ENCODE data around the gene OR4C16. TPM values are rescaled to one million over a fixed set of nuclear protein-coding genes. Genes with fewer than 3 reads are reported as not detected.

Gene OR4C16
- total RNA-seq: not detected

GRCh38 chr11:55571828-55572227 is at the start of gene OR4C16:
TSS of gene OR4C16 (plus strand) at chr11:55572128. CDS start at chr11:55572128, 0 bp downstream.
- FAIRE-seq (no peak), DNase-seq (ENCODE audit: low spot score in 2 of 2) (no peak)

DNA sequence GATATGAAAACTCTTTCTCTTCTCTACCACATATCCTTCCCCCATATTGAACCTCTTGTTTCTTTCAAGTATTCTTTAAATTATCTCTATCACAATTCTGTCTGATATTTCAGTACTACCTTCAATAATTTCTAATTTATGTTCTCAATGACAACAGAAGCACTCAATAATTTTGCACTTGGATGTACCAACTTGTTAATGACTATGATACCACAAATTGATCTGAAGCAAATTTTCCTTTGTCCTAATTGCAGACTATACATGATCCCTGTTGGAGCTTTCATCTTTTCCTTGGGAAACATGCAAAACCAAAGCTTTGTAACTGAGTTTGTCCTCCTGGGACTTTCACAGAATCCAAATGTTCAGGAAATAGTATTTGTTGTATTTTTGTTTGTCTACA is 17.8 kb upstream of the OR4C16 start, which contains the start of gene OR4C15:
Gene OR4C15, plus strand, starts transcription at position 301 of the 400 bp plus-strand sequence. Its CDS starts 0 bp downstream, at position 301.
- no peak for FAIRE-seq
- DNase-seq (ENCODE audit: low spot score in 2 of 2): no peak

DNA sequence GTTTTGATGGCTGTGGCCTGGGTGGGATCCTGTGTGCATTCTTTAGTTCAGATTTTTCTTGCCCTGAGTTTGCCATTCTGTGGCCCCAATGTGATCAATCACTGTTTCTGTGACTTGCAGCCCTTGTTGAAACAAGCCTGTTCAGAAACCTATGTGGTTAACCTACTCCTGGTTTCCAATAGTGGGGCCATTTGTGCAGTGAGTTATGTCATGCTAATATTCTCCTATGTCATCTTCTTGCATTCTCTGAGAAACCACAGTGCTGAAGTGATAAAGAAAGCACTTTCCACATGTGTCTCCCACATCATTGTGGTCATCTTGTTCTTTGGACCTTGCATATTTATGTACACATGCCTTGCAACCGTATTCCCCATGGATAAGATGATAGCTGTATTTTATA is 620 bp downstream of the OR4C16 start:
- FAIRE-seq: no peak

DNA sequence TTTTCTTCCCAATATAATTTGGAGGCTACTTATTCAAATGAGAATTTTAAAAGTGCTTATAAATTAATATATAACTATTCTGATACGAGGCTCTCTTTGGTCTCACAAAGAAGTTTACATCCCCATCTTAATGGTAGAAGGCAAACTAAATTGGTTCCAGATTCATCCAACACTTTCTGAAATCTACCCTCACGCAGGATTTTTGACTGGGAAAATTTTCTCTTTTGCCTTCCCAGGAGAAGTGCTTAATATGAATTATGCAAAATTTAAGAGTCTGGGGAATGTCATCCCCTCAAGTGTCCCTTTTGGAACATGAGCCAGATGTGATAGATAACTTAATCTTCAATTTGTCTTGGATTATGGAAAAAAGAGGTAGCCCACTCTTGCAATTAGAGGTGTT is 35.6 kb downstream of the OR4C16 start, which contains the start of gene OR4C11:
Gene OR4C11, minus strand, starts transcription at position 101 of the 400 bp plus-strand sequence. CDS start 3,272 bp downstream, outside the sequence.
- DNase-seq (ENCODE audit: low spot score in 2 of 2) (no peak), FAIRE-seq (no peak)

More for the DNA sequence above, 620 bp downstream of the OR4C16 start:
- DNase-seq (ENCODE audit: low spot score in 2 of 2): no peak

Other genes with a start within 250 kb of the OR4C16 start
- gene OR4A16, start 228.9 kb upstream of the OR4C16 start, total RNA-seq: not detected
- not detected for gene OR4A15, start 204.2 kb upstream of the OR4C16 start, total RNA-seq
- gene OR4C15, start 17.7 kb upstream of the OR4C16 start, total RNA-seq: not detected
- not detected for gene OR4C11, start 35.5 kb downstream of the OR4C16 start, total RNA-seq
- gene OR4P4, start 63.0 kb downstream of the OR4C16 start, total RNA-seq: not detected
- gene OR4S2, start 76.2 kb downstream of the OR4C16 start, total RNA-seq: not detected
- gene OR4C6, start 90.1 kb downstream of the OR4C16 start, total RNA-seq: not detected
- gene OR5D13, start 201.3 kb downstream of the OR4C16 start, total RNA-seq: not detected
- gene OR5D14, start 223.4 kb downstream of the OR4C16 start, total RNA-seq: not detected
- gene OR5L1, start 239.2 kb downstream of the OR4C16 start, total RNA-seq: not detected
- not detected for gene OR5D18, start 247.5 kb downstream of the OR4C16 start, total RNA-seq

Data from frontal cortex (tissue), 4 donors.